Mucosa of gallbladder (tissue), 1 donor: ENCODE data around the gene DRAP1. TPM values are rescaled to one million over a fixed set of nuclear protein-coding genes. Genes with fewer than 3 reads are reported as not detected.

Experiments
- DNase-seq: peaks from one replicate; pipeline ENCODE4 v3.0.0-alpha.2; 2020; ENCODE audit warnings: low spot score
- total RNA-seq: library from RNA; stranded (reverse); gene quantifications from one replicate; pipeline ENCODE4 v1.2.1, GENCODE V29; 2021
- donor health status: DM: no; HTN: no; CAD: no.

Gene DRAP1, protein sequence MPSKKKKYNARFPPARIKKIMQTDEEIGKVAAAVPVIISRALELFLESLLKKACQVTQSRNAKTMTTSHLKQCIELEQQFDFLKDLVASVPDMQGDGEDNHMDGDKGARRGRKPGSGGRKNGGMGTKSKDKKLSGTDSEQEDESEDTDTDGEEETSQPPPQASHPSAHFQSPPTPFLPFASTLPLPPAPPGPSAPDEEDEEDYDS
- 90.1 TPM for total RNA-seq

DNA sequence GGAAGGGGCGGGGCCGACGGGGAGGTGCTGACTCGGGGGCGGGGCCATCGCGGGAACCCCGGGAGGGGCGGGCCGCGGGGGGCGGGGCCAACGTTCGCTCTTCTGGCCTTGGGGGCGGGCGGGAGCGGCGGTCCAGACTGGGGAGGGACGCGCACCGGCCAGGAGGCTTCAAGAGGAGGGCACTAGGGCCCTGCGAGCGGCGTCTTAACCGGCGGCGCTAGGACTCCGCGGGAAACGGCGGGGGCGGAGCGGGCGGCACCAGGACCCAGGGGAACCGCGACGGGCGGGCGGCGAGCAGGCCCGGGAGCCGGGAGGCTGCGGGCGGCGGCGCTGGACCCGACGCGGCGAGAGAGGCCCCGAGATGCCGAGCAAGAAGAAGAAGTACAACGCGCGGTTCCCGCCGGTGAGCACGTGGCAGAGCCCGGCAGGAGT, at the start of gene DRAP1:
Gene DRAP1 (plus strand): TSS at position 286 of the 432 bp plus-strand sequence. CDS start 76 bp downstream, at position 362.
- peak; percentile 99 for DNase-seq

DNA sequence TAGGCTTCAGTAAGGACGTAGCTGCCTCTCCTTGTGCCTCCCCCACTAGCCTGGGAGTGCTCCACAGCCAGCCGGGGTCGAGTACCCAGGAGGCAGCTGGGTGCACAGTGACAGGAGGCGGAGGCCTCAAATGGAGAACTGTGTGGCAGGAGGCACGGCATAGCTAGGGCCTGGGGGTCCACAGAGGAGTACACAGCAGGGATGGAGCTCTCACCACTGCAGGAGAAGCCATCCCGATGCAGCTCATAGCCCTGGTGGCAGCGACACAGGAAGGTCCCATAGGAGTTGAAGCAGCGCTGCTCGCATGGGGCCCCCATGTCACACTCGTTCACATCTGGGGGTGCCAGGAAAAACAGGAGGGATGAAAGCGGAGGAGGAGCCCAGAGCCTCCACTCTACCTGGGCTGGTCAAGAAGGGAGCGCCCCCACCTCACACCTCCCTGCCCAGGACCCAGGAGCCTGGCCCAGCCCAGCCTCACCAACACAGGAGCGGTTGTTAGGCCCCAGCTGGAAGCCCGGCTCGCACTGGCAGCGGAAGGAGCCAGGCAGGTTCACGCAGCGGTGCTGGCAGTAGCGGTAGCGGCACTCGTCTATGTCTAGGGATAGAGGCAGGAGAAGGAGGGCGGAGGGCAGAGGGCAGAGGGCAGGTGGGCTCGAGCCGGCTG, 49.5 kb upstream of the DRAP1 start:
- no peak for DNase-seq

GRCh38 chr11:65870307-65870658, 48.9 kb upstream of the DRAP1 start:
- DNase-seq: no peak

DNA sequence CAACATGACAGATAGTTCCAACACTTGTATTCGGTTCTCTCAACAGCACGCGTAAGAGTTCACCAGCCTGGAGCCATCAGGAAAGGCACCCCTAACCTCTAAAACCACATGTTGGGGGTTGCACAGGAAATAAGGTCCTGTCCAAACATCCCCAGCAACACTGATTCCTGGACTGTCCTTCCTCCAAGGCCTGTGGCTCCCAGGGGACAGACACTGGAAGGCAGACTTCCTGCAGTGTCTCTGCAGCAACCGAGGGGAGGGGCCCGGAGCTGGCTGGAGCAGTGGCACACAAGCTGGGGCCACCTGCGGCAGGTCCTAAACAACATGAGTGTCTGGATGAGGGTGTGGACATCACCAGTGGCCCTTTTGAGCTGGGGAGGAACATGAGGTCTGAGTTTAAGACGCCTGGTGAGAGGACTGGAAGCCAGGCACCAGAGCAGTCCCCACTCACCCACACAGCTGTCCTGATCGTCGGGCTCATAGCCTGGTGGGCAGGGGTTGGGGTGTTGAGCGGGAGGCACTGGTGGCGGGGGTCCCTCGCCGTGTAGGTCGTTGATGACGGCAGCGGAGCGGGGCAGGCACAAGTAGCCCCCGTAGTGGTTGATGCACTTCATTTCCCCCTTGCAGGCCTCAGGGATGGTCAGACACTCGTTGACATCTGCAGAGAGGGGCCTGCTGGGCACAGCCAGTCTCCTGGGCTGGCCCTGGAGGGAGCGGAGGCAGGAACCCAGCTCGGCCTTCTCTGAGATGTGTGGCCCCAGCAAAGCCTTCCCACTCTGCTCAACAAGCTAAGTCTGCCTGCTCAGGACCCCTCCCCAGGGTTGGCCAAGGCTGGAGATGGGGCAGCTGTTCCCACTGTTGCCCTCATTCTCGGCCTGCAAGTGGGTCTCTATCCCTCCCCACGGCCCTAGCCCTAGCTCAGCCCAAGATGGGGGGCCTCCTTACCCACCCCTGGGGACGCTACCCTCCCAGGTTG, 48.2 kb upstream of the DRAP1 start:
- no peak for DNase-seq

DNA sequence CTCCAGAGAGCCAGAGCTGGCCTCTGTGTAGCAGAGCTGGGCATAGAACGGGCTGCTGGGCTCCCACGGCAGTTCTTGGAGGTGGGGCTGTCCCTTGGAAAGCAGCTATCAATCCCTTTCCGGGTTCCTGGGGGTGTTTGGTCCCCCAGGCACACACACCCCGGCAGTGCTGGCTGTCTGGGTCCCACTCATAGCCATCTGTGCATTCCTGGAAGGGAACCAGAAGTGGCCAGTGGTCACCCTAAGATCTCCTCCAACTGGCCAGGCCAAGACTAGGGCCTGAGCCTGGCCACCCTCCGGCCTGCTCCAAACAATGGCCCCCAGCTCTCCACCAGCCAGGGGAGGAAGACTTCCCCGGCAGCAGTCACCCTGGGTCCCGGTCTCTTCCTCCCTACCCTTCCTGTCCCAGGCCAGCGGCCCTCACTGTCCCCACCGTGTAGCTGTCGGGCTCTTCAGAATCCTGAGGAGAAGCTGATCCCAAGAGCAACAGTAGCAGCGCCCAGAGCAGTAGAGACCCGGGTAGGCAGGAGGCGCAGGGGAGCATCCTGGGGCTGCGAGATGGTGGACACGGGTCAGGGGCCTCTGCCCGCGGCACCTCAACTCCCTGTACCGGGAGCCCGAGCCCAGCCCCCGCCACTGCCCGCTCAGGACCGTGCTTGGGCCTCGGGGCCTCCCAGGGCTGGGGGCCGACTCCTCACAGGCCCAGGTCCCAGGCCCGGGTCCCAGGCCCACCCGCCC, 47.2 kb upstream of the DRAP1 start:
- DNase-seq: no peak

DNA sequence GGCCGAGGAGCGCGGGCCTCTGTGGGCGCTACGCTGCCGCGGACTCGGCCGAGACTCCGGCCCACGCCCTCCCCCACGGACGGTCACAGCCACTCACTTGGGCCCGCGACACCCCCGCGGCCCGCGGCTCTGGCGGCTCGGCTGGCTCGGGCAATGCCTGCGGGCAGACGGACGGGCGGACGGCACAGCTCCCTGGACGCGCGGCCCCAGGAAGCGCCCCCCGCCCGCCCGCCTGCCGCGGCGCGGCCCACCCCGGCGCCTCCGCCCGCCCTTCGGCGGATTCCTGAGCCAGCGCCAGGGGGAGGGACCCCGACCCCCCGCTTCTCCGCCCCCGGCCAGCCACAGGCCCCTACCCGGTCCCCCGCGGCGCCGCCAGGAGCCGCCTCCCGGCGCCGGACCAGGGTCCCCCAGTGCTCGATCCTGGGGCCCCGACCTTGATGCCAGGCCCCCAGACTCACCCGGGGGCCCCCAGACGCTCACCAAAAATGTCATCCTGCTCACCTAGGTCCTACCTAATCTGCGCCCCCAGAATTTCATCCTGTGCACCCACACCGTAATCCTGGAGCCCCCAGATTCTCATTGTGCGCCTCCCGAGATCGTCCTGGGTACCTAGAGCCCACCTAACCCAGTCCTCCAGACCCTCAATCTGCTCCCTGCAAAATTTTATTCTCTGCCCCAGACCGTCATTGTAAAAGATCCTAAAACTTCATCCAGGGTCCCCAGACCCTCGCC, 46.5 kb upstream of the DRAP1 start, which contains the start of gene EFEMP2:
Gene EFEMP2 (minus strand): TSS at position 215 of the 732 bp plus-strand sequence. CDS start 446 bp downstream, outside the sequence.
- no peak for DNase-seq

GRCh38 chr11:65873318-65874156, 45.7 kb upstream of the DRAP1 start:
- peak; percentile 94 for DNase-seq

DNA sequence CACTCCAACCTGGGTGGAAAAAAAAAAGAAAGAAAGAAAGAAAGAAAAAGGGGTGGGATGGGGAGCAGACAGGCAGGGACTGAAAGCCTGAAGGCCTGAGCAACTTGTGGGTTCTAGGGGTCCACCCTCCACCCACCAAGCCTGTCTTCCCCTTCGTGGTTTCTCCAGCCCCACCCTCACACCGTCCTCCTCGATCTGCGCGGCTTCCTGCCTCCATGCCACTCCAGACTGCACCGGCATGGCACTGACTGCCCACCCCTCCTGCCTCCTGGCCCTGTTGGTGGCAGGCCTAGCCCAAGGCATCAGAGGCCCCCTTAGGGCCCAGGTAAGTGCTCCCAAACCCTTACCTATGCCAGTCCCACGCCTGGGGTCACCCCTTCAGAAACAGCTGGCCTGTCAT, 39.6 kb upstream of the DRAP1 start, which contains the start of gene CTSW:
Gene CTSW (plus strand): TSS at position 221 of the 400 bp plus-strand sequence. CDS start 18 bp downstream, at position 239.
- DNase-seq: no peak

- no peak for DNase-seq
Observed at GRCh38 chr11:65880027-65880426, 39.2 kb upstream of the DRAP1 start.

GRCh38 chr11:65880844-65881421, 38.3 kb upstream of the DRAP1 start:
- no peak for DNase-seq

- DNase-seq: no peak
Observed at GRCh38 chr11:65882120-65883057, 36.8 kb upstream of the DRAP1 start.

- no peak for DNase-seq
Observed at GRCh38 chr11:65883058-65883761, 36.0 kb upstream of the DRAP1 start.

GRCh38 chr11:65883786-65884715, 35.2 kb upstream of the DRAP1 start:
- DNase-seq: no peak

DNA sequence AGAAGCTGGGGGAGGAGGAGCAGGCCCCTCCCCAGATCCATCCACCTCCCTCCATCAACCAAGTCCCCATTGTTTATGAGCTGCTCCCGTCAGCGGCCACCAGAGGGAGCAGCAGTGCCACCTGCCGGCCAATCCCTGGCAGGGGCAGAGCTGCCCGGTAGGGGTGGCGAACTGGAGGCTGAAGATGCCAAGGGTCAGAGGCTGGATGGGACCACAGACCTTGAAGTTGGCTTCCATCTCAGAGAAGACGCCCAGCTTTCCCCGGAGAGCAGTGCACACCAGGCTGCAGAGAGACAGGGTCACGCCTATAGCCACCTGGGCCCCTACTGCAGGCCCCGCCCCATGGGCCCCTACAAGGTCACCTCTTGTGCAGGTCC, 34.5 kb upstream of the DRAP1 start:
- DNase-seq: peak; percentile 73

DNA sequence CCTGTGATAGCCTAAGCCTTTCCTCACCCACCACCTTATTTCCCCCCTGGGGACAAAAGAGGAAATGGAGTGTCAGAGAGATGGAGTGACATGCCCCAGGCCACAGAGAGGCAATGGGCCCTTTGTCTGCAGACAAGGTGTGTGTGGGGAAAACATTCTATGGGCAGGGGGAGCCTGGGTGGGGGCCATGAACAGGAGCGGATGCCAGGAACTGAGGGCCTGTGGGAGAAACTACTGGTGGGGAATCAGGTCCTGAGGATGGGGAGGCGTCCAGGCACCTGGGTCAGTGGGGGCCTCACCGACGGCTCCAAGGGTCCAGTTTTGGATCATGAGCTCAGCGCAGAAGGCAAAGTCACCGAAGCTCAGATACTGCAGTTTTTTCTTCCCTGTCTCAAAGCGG, 34.0 kb upstream of the DRAP1 start:
- no peak for DNase-seq

- DNase-seq: no peak
Observed at GRCh38 chr11:65885808-65886536, 33.3 kb upstream of the DRAP1 start.
